Measurements from ENCODE around the gene ZNF740. TPM values are rescaled to one million over a fixed set of nuclear protein-coding genes. Genes with fewer than 3 reads are reported as not detected.
A peak's percentile ranks its signal among the peaks of the same experiment; 100 is the strongest.

The ZNF740 gene
- total RNA-seq, 2 donors from 2014 or later, result 27.5 to 32.3 TPM

- H3K27me3 ChIP-seq, result no peaks in the 10 kb centered on the region
- intact Hi-C loops (cut with DNase I), result no loop called here
- no peaks in the 10 kb centered on the region for H3K36me3 ChIP-seq
- no peak overlapping the region for H3K4me3 ChIP-seq
- no peak overlapping the region for H3K9ac ChIP-seq (ENCODE audit: low read depth in 2 of 2, low read length in 2 of 2)
- H3K9me3 ChIP-seq, result no peaks in the 10 kb centered on the region
- no peak for TF ChIP-seq CTCF (IDR thresholded peaks at IDR 0.05)
- no peak for DNase-seq
- no peak overlapping the region for H3K27ac ChIP-seq
- peaks cover 14% of the 10 kb centered on the region for H3K4me1 ChIP-seq
Observed at GRCh38 chr12:53227836-53228235, 47.3 kb downstream of the ZNF740 start.

GRCh38 chr12:53229454-53229853, 48.9 kb downstream of the ZNF740 start:
- H3K27ac ChIP-seq, result no peak overlapping the region
- no peak for DNase-seq
- no peaks in the 10 kb centered on the region for H3K27me3 ChIP-seq
- no peak for TF ChIP-seq CTCF (IDR thresholded peaks at IDR 0.05)
- H3K9me3 ChIP-seq, result no peaks in the 10 kb centered on the region
- H3K9ac ChIP-seq (ENCODE audit: low read depth in 2 of 2, low read length in 2 of 2), result no peak overlapping the region
- H3K36me3 ChIP-seq, result no peaks in the 10 kb centered on the region
- H3K4me3 ChIP-seq, result no peak overlapping the region
- peaks cover 21% of the 10 kb centered on the region for H3K4me1 ChIP-seq
- intact Hi-C loops (cut with DNase I), result no loop called here

- H3K27me3 ChIP-seq, result no peaks in the 10 kb centered on the region
- peak overlapping the region in 1 of 2 donors; percentile 67 for H3K9ac ChIP-seq (ENCODE audit: low read depth in 2 of 2, low read length in 2 of 2)
- peak; percentile 68 for DNase-seq
- TF ChIP-seq CTCF (IDR thresholded peaks at IDR 0.05), result no peak
- no peak overlapping the region for H3K4me3 ChIP-seq
- intact Hi-C loops (cut with DNase I), result no loop called here
- H3K27ac ChIP-seq, result no peak overlapping the region
- peaks cover 21% of the 10 kb centered on the region for H3K4me1 ChIP-seq
- no peaks in the 10 kb centered on the region for H3K9me3 ChIP-seq
- H3K36me3 ChIP-seq, result no peaks in the 10 kb centered on the region
Observed at GRCh38 chr12:53230108-53230845, 49.8 kb downstream of the ZNF740 start.

GRCh38 chr12:53231671-53231920, 51.1 kb downstream of the ZNF740 start:
- peak overlapping the region; percentile 58 for H3K27ac ChIP-seq
- intact Hi-C loops (cut with DNase I), result no loop called here
- H3K9me3 ChIP-seq, result no peaks in the 10 kb centered on the region
- no peak for TF ChIP-seq CTCF (IDR thresholded peaks at IDR 0.05)
- DNase-seq, result no peak
- no peaks in the 10 kb centered on the region for H3K27me3 ChIP-seq
- H3K36me3 ChIP-seq, result no peaks in the 10 kb centered on the region
- H3K9ac ChIP-seq (ENCODE audit: low read depth in 2 of 2, low read length in 2 of 2), result peak overlapping the region; percentile 28 to 67
- peak overlapping the region; percentile 49 for H3K4me3 ChIP-seq
- peaks cover 21% of the 10 kb centered on the region for H3K4me1 ChIP-seq

- H3K9ac ChIP-seq (ENCODE audit: low read depth in 2 of 2, low read length in 2 of 2), result peak within 1 kb of the TSS; percentile 60 to 76
- H3K36me3 ChIP-seq, result no peaks in the 10 kb centered on the region
- intact Hi-C loops (cut with DNase I), result no loop called here
- DNase-seq, result peak; percentile 75
- H3K27ac ChIP-seq, result peak within 1 kb of the TSS; percentile 58
- peaks cover 21% of the 10 kb centered on the region for H3K4me1 ChIP-seq
- no peaks in the 10 kb centered on the region for H3K27me3 ChIP-seq
- no peak for TF ChIP-seq CTCF (IDR thresholded peaks at IDR 0.05)
- no peaks in the 10 kb centered on the region for H3K9me3 ChIP-seq
- peak within 1 kb of the TSS; percentile 49 for H3K4me3 ChIP-seq
Observed at GRCh38 chr12:53231921-53232645, 51.6 kb downstream of the ZNF740 start, which contains the start of gene RARG. TSS of gene RARG (minus strand) at chr12:53232209. CDS start at chr12:53227545, 4,664 bp downstream.

All from colonic mucosa (tissue), 4 donors.